BLaER1 treated with 17β-estradiol and CSF1 and Interleukin-3, amounts not matched to agents 10 nM and 100 nM (cell line): ENCODE data around the gene ADAMTS14.

Source experiments
- H3K27ac ChIP-seq, 11 experiments: shearing (Covaris generic); formaldehyde crosslinking; 2 replicates each; pipeline ENCODE4 v1.8.1; 2022
- H3K27me3 ChIP-seq, 11 experiments: shearing (Covaris generic); formaldehyde crosslinking; 2 replicates each; pipeline ENCODE4 v1.8.1; 2022
- H3K36me3 ChIP-seq, 11 experiments: shearing (Covaris generic); formaldehyde crosslinking; 2 replicates each; pipeline ENCODE4 v1.8.1; 2022
- H3K4me1 ChIP-seq, 10 experiments: shearing (Covaris generic); formaldehyde crosslinking; 2 replicates each; pipeline ENCODE4 v1.8.1; 2022
- H3K4me2 ChIP-seq, 11 experiments: shearing (Covaris generic); formaldehyde crosslinking; 2 replicates each; pipeline ENCODE4 v1.8.1; 2022
- H3K4me3 ChIP-seq, 10 experiments: shearing (Covaris generic); formaldehyde crosslinking; 2 replicates each; pipeline ENCODE4 v1.8.1; 2022
- H3K9ac ChIP-seq, 11 experiments: shearing (Covaris generic); formaldehyde crosslinking; 2 replicates each; pipeline ENCODE4 v1.8.1; 2022
- H3K9me3 ChIP-seq, 11 experiments: shearing (Covaris generic); formaldehyde crosslinking; replicated peaks in 1 of 11; 2 replicates each; pipeline ENCODE4 v1.8.1; 2022
- H4K20me1 ChIP-seq, 11 experiments: shearing (Covaris generic); formaldehyde crosslinking; 2 replicates each; pipeline ENCODE4 v1.8.1; 2022
- Cebpa-rat ChIP-seq, 11 experiments: shearing (Covaris generic); IDR thresholded peaks; 2 replicates each; pipeline ENCODE4 v1.8.1; 2022

ADAMTS14 gene

DNA sequence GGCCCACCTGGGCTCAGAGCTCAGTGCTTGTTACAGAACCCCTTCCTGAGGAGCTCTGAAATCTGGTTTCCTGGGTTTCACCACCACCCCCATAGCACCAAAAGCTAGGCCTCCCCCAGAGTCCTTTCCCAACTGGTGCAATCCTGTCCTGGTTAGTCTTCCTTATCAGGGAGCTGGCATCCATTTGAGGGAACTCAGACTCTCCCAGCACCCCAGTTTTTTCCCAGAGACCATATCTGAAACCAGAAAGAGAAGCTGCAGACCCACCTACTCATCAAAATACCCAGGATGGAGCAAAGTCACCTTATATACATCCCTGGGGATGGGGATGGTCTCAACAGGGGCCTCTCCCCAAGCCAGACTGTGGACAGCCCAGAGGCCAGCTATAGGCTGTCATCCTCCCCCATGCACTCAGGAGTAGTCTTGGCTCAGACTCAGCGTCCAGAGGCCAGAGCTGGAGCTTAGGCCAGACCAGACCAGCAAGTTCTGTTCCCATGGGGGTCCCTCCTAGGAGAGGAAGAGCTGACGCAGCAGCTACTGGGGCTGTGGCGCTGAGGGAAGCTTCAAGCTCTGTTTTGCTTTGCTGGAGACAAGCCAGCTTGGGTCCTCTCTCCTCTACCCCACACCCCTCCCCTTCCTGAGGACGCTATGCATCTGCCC lies 109.9 kb downstream of the ADAMTS14 start:
- Histone ChIP-seq H3K4me1 (peaks cover 53 to 80% (median 72%) of the 10 kb centered on the region in 10 experiments), H3K4me2 (peak overlapping the region; percentile 37 to 79 (median 63)), H3K9me3 (no peaks in the 10 kb centered on the region), H3K27me3 (no peaks in the 10 kb centered on the region), H4K20me1 (no peaks in the 10 kb centered on the region), H3K27ac (peak overlapping the region in 5 of 11 experiments; percentile 7 to 39 (median 25); a peak in 7 of 22 replicates), H3K9ac (no peak overlapping the region; a peak in 2 of 22 replicates), H3K36me3 (no peaks in the 10 kb centered on the region), H3K4me3 (no peak overlapping the region)
- no peak for TF ChIP-seq Cebpa-rat (IDR thresholded peaks at IDR 0.05)

DNA sequence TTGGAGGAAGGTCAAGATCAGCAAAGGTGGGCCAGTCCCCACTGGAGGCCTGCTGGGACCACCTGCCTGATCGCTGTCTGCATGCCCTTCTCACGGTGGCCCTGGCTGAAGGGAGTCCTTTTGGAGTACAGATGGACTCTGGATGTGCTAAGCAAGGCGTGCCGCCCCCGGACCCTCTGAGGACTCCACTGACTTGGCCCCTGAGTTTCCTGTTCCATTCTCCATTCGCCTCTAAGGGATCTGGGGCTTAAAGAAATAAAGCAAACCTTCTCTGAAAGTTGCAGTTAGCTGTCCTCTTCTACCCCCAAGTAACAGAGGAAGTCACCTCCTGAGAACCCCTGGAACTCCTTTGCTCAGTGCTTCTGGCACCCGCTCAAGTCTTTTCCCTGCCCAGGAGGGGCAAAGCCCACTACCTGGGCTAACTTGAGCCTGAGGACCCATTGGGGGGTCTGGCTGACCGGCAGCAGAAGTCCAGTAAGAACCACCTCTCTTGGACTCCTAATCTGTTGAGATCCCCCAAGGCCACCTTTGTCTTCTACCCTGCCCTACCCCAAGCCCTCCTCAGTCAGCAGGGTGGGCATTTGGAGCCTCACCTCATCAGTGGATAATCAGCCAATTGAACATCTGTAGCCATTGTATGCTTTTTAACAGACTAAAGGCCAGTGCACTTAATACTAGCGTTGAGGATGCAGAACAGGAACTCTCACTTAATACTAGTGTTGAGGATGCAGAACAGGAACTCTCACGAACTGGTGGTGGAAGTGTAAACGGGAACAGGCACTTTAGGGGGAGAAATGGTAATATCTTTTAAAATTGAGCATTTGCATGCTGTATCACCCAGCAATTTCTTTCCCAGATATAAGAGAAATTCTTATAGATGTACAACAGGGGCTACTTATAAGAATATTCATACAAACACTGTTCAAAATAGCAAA lies 110.7 kb downstream of the ADAMTS14 start:
- peak overlapping the region in 5 of 11 experiments; percentile 7 to 39 (median 25); a peak in 6 of 22 replicates for H3K27ac ChIP-seq
- no peak overlapping the region for H3K4me3 ChIP-seq
- peak overlapping the region; percentile 37 to 79 (median 63) for H3K4me2 ChIP-seq
- no peaks in the 10 kb centered on the region for H4K20me1 ChIP-seq
- peaks cover 53 to 85% (median 73%) of the 10 kb centered on the region in 10 experiments for H3K4me1 ChIP-seq
- no peak for TF ChIP-seq Cebpa-rat (IDR thresholded peaks at IDR 0.05)
- no peak overlapping the region; a peak in 2 of 22 replicates for H3K9ac ChIP-seq
- H3K9me3 ChIP-seq = no peaks in the 10 kb centered on the region
- no peaks in the 10 kb centered on the region for H3K36me3 ChIP-seq
- no peaks in the 10 kb centered on the region for H3K27me3 ChIP-seq

DNA sequence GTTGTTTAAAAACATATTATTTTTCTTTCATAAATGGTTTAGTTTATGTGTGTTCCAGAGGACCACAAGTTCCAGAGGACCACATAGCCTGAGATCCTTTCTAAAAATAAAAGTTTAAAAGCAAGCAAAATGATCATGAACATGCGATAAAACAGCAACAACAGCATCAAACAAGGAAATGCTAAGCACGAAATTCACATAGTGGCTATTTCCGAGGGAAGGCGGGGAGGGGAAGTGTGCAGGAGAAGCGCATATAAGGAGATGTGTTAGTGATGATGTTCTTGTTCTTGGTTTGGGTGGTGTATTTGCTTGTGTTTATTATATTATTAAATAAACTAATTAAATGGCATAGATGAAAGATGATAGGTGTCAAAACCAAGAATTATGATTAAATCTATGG lies 111.7 kb downstream of the ADAMTS14 start:
- H3K4me2 ChIP-seq = peak overlapping the region in 7 of 11 experiments; percentile 70 to 91 (median 75); a peak in 11 of 22 replicates
- H3K4me3 ChIP-seq = no peak overlapping the region
- no peak overlapping the region for H3K27ac ChIP-seq
- no peaks in the 10 kb centered on the region for H4K20me1 ChIP-seq
- peaks cover 45 to 82% (median 65%) of the 10 kb centered on the region in 10 experiments for H3K4me1 ChIP-seq
- H3K27me3 ChIP-seq = no peaks in the 10 kb centered on the region
- TF ChIP-seq Cebpa-rat (IDR thresholded peaks at IDR 0.05) = no peak
- no peak overlapping the region for H3K9ac ChIP-seq
- H3K9me3 ChIP-seq = no peaks in the 10 kb centered on the region
- no peaks in the 10 kb centered on the region for H3K36me3 ChIP-seq

- no peaks in the 10 kb centered on the region for H3K36me3 ChIP-seq
- no peak for TF ChIP-seq Cebpa-rat (IDR thresholded peaks at IDR 0.05)
Measured at GRCh38 chr10:70784471-70784870, 112.2 kb downstream of the ADAMTS14 start.

DNA sequence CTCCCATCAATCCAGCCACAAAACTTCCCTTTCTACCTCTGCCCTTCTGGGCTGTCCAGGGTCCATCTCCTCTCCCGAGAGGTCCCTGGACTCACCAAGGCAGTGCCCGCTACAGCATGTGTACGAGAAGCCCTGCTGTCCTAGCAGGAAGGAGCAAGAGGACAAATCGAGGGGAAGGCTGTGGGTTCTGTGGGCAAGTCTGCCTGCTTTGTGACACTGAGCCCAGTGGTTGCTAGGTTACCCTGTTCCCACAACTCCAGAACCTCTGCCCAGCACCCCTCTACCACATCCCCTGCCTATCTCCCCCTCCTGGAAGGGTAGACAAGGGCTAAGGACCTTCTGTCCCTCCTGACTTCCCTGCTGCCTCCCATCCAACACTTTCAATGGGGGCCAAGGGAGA lies 112.9 kb downstream of the ADAMTS14 start, which contains the start of gene TBATA:
Gene TBATA (minus strand): TSS at position 188 of the 400 bp plus-strand sequence. CDS start 1,998 bp downstream, outside the sequence.
- H3K27ac ChIP-seq = peak within 1 kb of the TSS in 9 of 11 experiments; percentile 29 to 65 (median 50); a peak in 15 of 22 replicates
- peak within 1 kb of the TSS in 2 of 10 experiments; percentile 22 to 28; a peak in 2 of 20 replicates for H3K4me3 ChIP-seq
- H3K4me1 ChIP-seq = peaks cover 36 to 70% (median 54%) of the 10 kb centered on the region in 10 experiments
- no peak for TF ChIP-seq Cebpa-rat (IDR thresholded peaks at IDR 0.05)
- no peaks in the 10 kb centered on the region for H3K27me3 ChIP-seq
- no peaks in the 10 kb centered on the region for H4K20me1 ChIP-seq
- peak within 1 kb of the TSS; percentile 63 to 91 (median 74) for H3K4me2 ChIP-seq
- peak within 1 kb of the TSS in 8 of 11 experiments; percentile 2 to 46 (median 16); a peak in 12 of 22 replicates for H3K9ac ChIP-seq
- H3K36me3 ChIP-seq = no peaks in the 10 kb centered on the region
- H3K9me3 ChIP-seq = no peaks in the 10 kb centered on the region

More at GRCh38 chr10:70784471-70784870, 112.2 kb downstream of the ADAMTS14 start:
- no peaks in the 10 kb centered on the region for H3K9me3 ChIP-seq
- H3K9ac ChIP-seq = no peak overlapping the region; a peak in 1 of 22 replicates
- no peak overlapping the region for H3K4me3 ChIP-seq
- H3K27ac ChIP-seq = peak overlapping the region in 3 of 11 experiments; percentile 29 to 57 (median 55); a peak in 3 of 22 replicates
- H3K4me1 ChIP-seq = peaks cover 40 to 77% (median 61%) of the 10 kb centered on the region in 10 experiments
- no peaks in the 10 kb centered on the region for H4K20me1 ChIP-seq
- no peaks in the 10 kb centered on the region for H3K27me3 ChIP-seq
- peak overlapping the region in 10 of 11 experiments; percentile 63 to 91 (median 74); a peak in 18 of 22 replicates for H3K4me2 ChIP-seq

DNA sequence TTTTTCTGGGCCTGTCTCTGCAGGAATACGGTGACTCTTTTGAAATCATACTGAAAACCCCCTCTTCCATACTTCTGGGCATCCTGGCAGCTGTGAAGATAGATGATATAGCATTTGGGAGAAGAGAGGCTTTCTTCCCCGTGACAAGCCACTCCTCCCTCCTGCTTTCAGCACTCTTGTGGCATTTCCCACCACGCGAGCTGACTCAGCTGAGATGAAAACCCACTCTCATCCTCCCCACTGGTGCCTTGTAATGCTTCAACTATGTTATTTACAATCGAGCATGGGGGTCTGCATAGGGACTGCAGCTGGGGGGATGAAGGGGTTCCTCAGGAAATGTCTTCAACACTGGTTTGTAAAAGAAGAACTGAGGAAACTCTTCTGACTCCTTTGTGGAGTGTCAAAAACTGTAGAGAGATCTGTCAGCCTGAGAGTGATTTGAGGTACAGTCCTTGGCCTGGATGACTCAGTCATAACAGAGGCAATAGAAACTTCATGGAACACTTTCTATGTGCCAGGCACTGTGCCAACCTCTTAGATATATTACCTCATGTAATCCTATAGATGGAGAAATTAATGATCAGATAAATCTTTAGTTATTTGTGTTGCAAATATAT lies 114.6 kb downstream of the ADAMTS14 start:
- Histone ChIP-seq H3K27me3 (no peaks in the 10 kb centered on the region), H3K4me3 (no peak overlapping the region)
- TF ChIP-seq Cebpa-rat (IDR thresholded peaks at IDR 0.05) = no peak

DNA sequence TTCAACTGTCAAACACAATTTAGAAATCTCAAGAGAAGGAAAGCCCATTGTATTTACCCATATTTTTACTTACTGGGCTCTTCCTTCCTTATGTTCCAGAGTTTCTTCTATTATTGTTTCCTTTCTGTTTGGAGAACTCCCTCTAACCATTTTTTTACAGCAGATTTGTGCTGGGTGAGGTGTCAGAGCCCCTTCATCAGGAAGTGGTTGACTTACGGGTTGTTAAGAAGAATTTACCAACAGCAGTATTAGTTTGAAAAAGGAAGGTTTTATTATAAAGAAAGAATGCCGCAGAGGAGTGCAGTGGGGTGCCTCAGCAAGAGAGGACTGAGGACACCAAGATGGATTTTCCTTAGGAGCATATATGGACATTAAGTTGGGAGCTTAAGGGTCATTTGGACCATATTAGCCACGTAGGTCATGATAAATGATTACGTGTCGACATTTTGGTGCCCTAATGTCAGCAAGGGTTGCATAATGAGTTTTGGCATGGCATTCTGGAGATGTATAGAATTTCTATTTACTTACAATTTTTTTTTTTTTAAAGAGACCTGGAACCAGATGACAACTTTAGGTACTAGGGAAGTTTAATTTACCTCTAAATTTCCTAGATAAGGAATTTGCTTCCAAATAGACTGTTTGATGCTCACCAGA lies 119.2 kb downstream of the ADAMTS14 start:
- no peak for TF ChIP-seq Cebpa-rat (IDR thresholded peaks at IDR 0.05)
- H3K4me3 ChIP-seq = no peak overlapping the region
- H3K27ac ChIP-seq = no peak overlapping the region

More for the DNA sequence above, 114.6 kb downstream of the ADAMTS14 start:
- no peaks in the 10 kb centered on the region for H3K9me3 ChIP-seq
- H3K4me2 ChIP-seq = peak overlapping the region in 10 of 11 experiments; percentile 22 to 91 (median 72); a peak in 19 of 22 replicates
- H4K20me1 ChIP-seq = no peaks in the 10 kb centered on the region
- H3K9ac ChIP-seq = peak overlapping the region in 2 of 11 experiments; percentile 32 to 39; a peak in 4 of 22 replicates
- no peaks in the 10 kb centered on the region for H3K36me3 ChIP-seq
- H3K27ac ChIP-seq = peak overlapping the region in 7 of 11 experiments; percentile 21 to 50 (median 30); a peak in 12 of 22 replicates
- H3K4me1 ChIP-seq = peaks cover 36 to 66% (median 51%) of the 10 kb centered on the region in 10 experiments

GRCh38 chr10:70795613-70796012 lies 123.3 kb downstream of the ADAMTS14 start:
- Histone ChIP-seq H3K4me1 (peaks cover 0 to 38% (median 21%) of the 10 kb centered on the region in 10 experiments; a peak in 14 of 20 replicates), H3K4me3 (no peak overlapping the region), H4K20me1 (no peaks in the 10 kb centered on the region), H3K4me2 (no peak overlapping the region), H3K9ac (no peak overlapping the region), H3K36me3 (no peaks in the 10 kb centered on the region), H3K9me3 (peaks cover 0 to 33% (median 3%) of the 10 kb centered on the region in 11 experiments; a peak in 11 of 22 replicates), H3K27ac (no peak overlapping the region), H3K27me3 (no peaks in the 10 kb centered on the region)
- TF ChIP-seq Cebpa-rat (IDR thresholded peaks at IDR 0.05) = no peak

More for the DNA sequence above, 119.2 kb downstream of the ADAMTS14 start:
- Histone ChIP-seq H3K36me3 (no peaks in the 10 kb centered on the region), H3K27me3 (no peaks in the 10 kb centered on the region), H3K4me2 (peak overlapping the region in 6 of 11 experiments; percentile 12 to 55 (median 30); a peak in 8 of 22 replicates), H3K9ac (no peak overlapping the region), H3K9me3 (peaks cover 0 to 5% (median 0%) of the 10 kb centered on the region in 11 experiments; a peak in 1 of 22 replicates), H4K20me1 (no peaks in the 10 kb centered on the region), H3K4me1 (peaks cover 4 to 20% (median 8%) of the 10 kb centered on the region in 10 experiments; a peak in 19 of 20 replicates)
